Vagina (tissue), 2 donors: Measurements from ENCODE around the gene CNEP1R1.

Experiments
- POLR2A ChIP-seq, 2 donors: fragments of 450-650 bp; IDR thresholded peaks; one replicate each; pipeline ENCODE4 v1.6.1; 2017; ENCODE audit warnings: antibody characterized with exemption in 2 of 2, mild to moderate bottlenecking in 2 of 2, moderate library complexity in 2 of 2
- TF ChIP-seq, protein P1 (sequence below), 3 experiments: fragments of 450-650 bp in 2 of 3; fragments of 200-600 bp in 1 of 3; sonication (generic) in 1 of 3; IDR thresholded peaks; one replicate each; pipeline ENCODE4 v1.5.1; 2017 to 2019; ENCODE audit warnings: antibody characterized with exemption in 3 of 3, mild to moderate bottlenecking in 2 of 3, moderate library complexity in 2 of 3

DNA sequence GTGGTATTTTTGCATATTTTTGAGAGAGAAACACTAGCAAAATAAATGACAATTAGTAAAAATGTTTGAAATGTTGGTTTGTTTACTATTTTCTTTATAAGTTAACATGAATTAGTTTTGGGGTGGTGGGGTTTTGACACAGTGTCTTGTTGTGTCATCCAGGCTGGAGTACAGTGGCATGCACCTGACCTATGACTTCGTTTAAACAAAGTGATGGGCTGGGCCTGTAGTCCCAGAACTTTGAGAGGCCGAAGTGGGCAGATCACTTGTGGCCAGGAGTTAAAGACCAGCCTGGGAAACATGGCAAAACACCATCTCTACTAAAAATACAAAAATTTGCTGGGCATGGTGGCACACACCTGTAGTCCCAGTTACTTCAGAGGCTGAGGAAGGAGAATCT lies 22.8 kb downstream of the CNEP1R1 start:
- TF ChIP-seq POLR2A (IDR thresholded peaks at IDR 0.05), result no peak
- TF ChIP-seq, protein P1, sequence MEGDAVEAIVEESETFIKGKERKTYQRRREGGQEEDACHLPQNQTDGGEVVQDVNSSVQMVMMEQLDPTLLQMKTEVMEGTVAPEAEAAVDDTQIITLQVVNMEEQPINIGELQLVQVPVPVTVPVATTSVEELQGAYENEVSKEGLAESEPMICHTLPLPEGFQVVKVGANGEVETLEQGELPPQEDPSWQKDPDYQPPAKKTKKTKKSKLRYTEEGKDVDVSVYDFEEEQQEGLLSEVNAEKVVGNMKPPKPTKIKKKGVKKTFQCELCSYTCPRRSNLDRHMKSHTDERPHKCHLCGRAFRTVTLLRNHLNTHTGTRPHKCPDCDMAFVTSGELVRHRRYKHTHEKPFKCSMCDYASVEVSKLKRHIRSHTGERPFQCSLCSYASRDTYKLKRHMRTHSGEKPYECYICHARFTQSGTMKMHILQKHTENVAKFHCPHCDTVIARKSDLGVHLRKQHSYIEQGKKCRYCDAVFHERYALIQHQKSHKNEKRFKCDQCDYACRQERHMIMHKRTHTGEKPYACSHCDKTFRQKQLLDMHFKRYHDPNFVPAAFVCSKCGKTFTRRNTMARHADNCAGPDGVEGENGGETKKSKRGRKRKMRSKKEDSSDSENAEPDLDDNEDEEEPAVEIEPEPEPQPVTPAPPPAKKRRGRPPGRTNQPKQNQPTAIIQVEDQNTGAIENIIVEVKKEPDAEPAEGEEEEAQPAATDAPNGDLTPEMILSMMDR (IDR thresholded peaks at IDR 0.05), result no peak
